Muscle layer of duodenum (tissue), 2 donors: ENCODE measurements around the gene ADAMTS17.
"Not testable (repeated sequence)": the region's sequence is repeated elsewhere in the genome, so short reads cannot be mapped to it uniquely, and the experiment has no call there.

Experiments
- H3K27ac ChIP-seq: one replicate; pipeline ENCODE4 v1.7.0; 2013; ENCODE audit warnings: mild to moderate bottlenecking, low read length
- H3K27me3 ChIP-seq: one replicate; pipeline ENCODE4 v1.7.0; 2013; ENCODE audit warnings: low read depth, mild to moderate bottlenecking, control low read depth, low read length
- H3K36me3 ChIP-seq, 2 donors: one replicate each; pipeline ENCODE4 v1.7.0; 2013; ENCODE audit warnings: low read length in 2 of 2, control low read depth in 1 of 2, mild to moderate bottlenecking in 1 of 2; ENCODE audit not compliant: insufficient read depth in 2 of 2, control insufficient read depth in 1 of 2
- H3K4me1 ChIP-seq, 2 donors: one replicate each; pipeline ENCODE4 v1.7.0; 2013; ENCODE audit warnings: low read length in 2 of 2, mild to moderate bottlenecking in 2 of 2, control low read depth in 1 of 2, moderate library complexity in 1 of 2; ENCODE audit not compliant: insufficient read depth in 2 of 2, control insufficient read depth in 1 of 2
- H3K4me3 ChIP-seq, 2 donors: one replicate each; pipeline ENCODE4 v1.7.0; 2013; ENCODE audit warnings: low read length in 2 of 2, low read depth in 1 of 2, mild to moderate bottlenecking in 1 of 2
- H3K9me3 ChIP-seq, 2 donors: one replicate each; pipeline ENCODE4 v1.7.0; 2013; ENCODE audit warnings: low read length in 2 of 2, control low read depth in 1 of 2, mild to moderate bottlenecking in 1 of 2; ENCODE audit not compliant: control insufficient read depth in 1 of 2
- donor health status: healthy.

Gene ADAMTS17

GRCh38 chr15:99985878-99986277 lies 355.9 kb downstream of the ADAMTS17 start:
- Histone ChIP-seq H3K9me3 (no peaks in the 10 kb centered on the region), H3K27me3 (no peaks in the 10 kb centered on the region), H3K27ac (no peak overlapping the region), H3K36me3 (no peaks in the 10 kb centered on the region), H3K4me3 (no peak overlapping the region), H3K4me1 (no peaks in the 10 kb centered on the region)

GRCh38 chr15:99984491-99985243 lies 357.1 kb downstream of the ADAMTS17 start:
- H3K27ac ChIP-seq: no peak overlapping the region
- H3K4me1 ChIP-seq: no peaks in the 10 kb centered on the region
- no peak overlapping the region for H3K4me3 ChIP-seq
- H3K27me3 ChIP-seq: no peaks in the 10 kb centered on the region
- no peaks in the 10 kb centered on the region for H3K36me3 ChIP-seq
- no peaks in the 10 kb centered on the region for H3K9me3 ChIP-seq

- no peaks in the 10 kb centered on the region for H3K27me3 ChIP-seq
- H3K9me3 ChIP-seq: no peaks in the 10 kb centered on the region
- H3K4me1 ChIP-seq: no peaks in the 10 kb centered on the region
- no peak overlapping the region for H3K27ac ChIP-seq
- H3K4me3 ChIP-seq: no peak overlapping the region
- H3K36me3 ChIP-seq: no peaks in the 10 kb centered on the region
Measured at GRCh38 chr15:99983886-99984286, 357.9 kb downstream of the ADAMTS17 start.

- no peaks in the 10 kb centered on the region for H3K36me3 ChIP-seq
- no peaks in the 10 kb centered on the region for H3K4me1 ChIP-seq
- no peak overlapping the region for H3K27ac ChIP-seq
- no peaks in the 10 kb centered on the region for H3K27me3 ChIP-seq
- no peaks in the 10 kb centered on the region for H3K9me3 ChIP-seq
- H3K4me3 ChIP-seq: no peak overlapping the region
Measured at GRCh38 chr15:99983171-99983885, 358.4 kb downstream of the ADAMTS17 start.

GRCh38 chr15:99982662-99983061 lies 359.1 kb downstream of the ADAMTS17 start:
- H3K27me3 ChIP-seq: no peaks in the 10 kb centered on the region
- no peak overlapping the region for H3K27ac ChIP-seq
- H3K4me1 ChIP-seq: no peaks in the 10 kb centered on the region
- H3K9me3 ChIP-seq: no peaks in the 10 kb centered on the region
- H3K4me3 ChIP-seq: no peak overlapping the region
- H3K36me3 ChIP-seq: no peaks in the 10 kb centered on the region

GRCh38 chr15:99981839-99982658 lies 359.7 kb downstream of the ADAMTS17 start:
- H3K27ac ChIP-seq: no peak overlapping the region
- H3K4me3 ChIP-seq: no peak overlapping the region
- no peaks in the 10 kb centered on the region for H3K36me3 ChIP-seq
- no peaks in the 10 kb centered on the region for H3K9me3 ChIP-seq
- H3K27me3 ChIP-seq: no peaks in the 10 kb centered on the region
- H3K4me1 ChIP-seq: no peaks in the 10 kb centered on the region

GRCh38 chr15:99981191-99981647 lies 360.6 kb downstream of the ADAMTS17 start:
- Histone ChIP-seq H3K9me3 (no peaks in the 10 kb centered on the region), H3K27me3 (no peaks in the 10 kb centered on the region), H3K4me1 (no peaks in the 10 kb centered on the region), H3K27ac (no peak overlapping the region), H3K4me3 (no peak overlapping the region), H3K36me3 (no peaks in the 10 kb centered on the region)

GRCh38 chr15:99980752-99981151 lies 361.0 kb downstream of the ADAMTS17 start:
- Histone ChIP-seq H3K4me1 (no peaks in the 10 kb centered on the region), H3K36me3 (no peaks in the 10 kb centered on the region)

GRCh38 chr15:99979886-99980285 lies 361.9 kb downstream of the ADAMTS17 start:
- H3K27ac ChIP-seq, H3K27me3 ChIP-seq, H3K4me3 ChIP-seq, H3K9me3 ChIP-seq, H3K36me3 ChIP-seq, H3K4me1 ChIP-seq: not testable (repeated sequence)

More at GRCh38 chr15:99980752-99981151, 361.0 kb downstream of the ADAMTS17 start:
- Histone ChIP-seq H3K9me3 (no peaks in the 10 kb centered on the region), H3K27ac (no peak overlapping the region), H3K27me3 (no peaks in the 10 kb centered on the region), H3K4me3 (no peak overlapping the region)

GRCh38 chr15:99979371-99979770 lies 362.4 kb downstream of the ADAMTS17 start:
- no peaks in the 10 kb centered on the region for H3K36me3 ChIP-seq
- H3K9me3 ChIP-seq: no peaks in the 10 kb centered on the region
- no peak overlapping the region for H3K27ac ChIP-seq
- H3K4me1 ChIP-seq: no peaks in the 10 kb centered on the region
- H3K27me3 ChIP-seq: no peaks in the 10 kb centered on the region
- H3K4me3 ChIP-seq: no peak overlapping the region

GRCh38 chr15:99978426-99978825 lies 363.3 kb downstream of the ADAMTS17 start:
- H3K9me3 ChIP-seq: no peaks in the 10 kb centered on the region
- H3K27me3 ChIP-seq: no peaks in the 10 kb centered on the region
- no peak overlapping the region for H3K4me3 ChIP-seq
- no peaks in the 10 kb centered on the region for H3K36me3 ChIP-seq
- H3K27ac ChIP-seq: no peak overlapping the region
- H3K4me1 ChIP-seq: no peaks in the 10 kb centered on the region
